ENCODE measurements around the gene SPTAN1. TPM values are rescaled to one million over a fixed set of nuclear protein-coding genes. Genes with fewer than 3 reads are reported as not detected.

Gene SPTAN1
- total and polyA plus RNA-seq, 2 donors (not counting 3 experiments of a cell fraction or from before 2014, with no cell fraction given), result 408 to 502 TPM

DNA sequence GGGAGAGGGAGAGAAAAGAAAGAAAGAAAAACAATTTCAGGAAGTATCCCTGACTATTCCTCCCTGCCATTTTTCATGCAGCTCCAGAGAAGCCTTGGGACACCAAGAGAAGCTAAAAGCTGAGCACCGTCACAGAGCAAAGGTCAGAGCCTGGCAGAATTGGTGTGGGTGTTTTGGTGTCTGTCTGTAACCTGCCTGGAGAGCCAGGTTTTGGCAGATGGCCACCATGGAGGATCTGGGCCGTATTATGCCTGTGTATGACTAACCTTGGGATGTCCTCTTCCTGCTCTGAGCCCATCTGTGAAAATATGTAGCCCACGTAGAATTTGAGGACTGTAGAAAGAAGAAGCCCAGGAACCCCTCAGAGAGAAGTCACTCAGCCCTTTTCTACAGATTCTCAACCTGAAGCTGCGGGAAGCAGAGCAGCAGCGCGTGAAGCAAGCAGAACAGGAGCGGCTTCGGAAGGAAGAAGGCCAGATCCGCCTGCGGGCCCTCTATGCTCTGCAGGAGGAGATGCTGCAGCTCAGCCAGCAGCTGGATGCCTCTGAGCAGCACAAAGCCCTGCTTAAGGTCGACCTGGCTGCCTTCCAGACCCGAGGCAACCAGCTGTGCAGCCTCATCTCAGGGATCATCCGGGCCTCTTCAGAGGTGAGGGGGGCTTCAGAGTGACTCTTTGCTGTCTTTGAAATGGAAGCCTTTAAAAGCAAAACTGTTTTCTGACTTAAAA, 29.0 kb upstream of the SPTAN1 start:
- H3K4me3 ChIP-seq (replicated peaks in 1 of 3; ENCODE audit: insufficient read depth in 1 of 3, low read depth in 1 of 3, low read length in 3 of 3), result no peak overlapping the region
- no peaks in the 10 kb centered on the region for H3K79me2 ChIP-seq (ENCODE audit: control insufficient read depth, insufficient read depth, low read length)
- intact Hi-C loops (cut with micrococcal nuclease) (no loop called here), dilution Hi-C loops (cut with MboI; ENCODE audit: extremely low pct_ligation_motif_present, low sequenced_read_pairs) (no loop called here)
- H3K27ac ChIP-seq (ENCODE audit: insufficient read depth, low read depth, low read length), result peak overlapping the region; percentile 7
- H3K4me2 ChIP-seq (ENCODE audit: insufficient read depth, low read length), result peak overlapping the region; percentile 47
- no peak for TF ChIP-seq EZH2 (IDR thresholded peaks at IDR 0.05; ENCODE audit: borderline replicate concordance, low read depth, low read length, severe bottlenecking)
- TF ChIP-seq, protein P1, sequence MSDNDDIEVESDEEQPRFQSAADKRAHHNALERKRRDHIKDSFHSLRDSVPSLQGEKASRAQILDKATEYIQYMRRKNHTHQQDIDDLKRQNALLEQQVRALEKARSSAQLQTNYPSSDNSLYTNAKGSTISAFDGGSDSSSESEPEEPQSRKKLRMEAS (IDR thresholded peaks at IDR 0.05; ENCODE audit: insufficient read depth, insufficient read length), result no peak
- TF ChIP-seq GATA2 (IDR thresholded peaks at IDR 0.05; ENCODE audit: insufficient read depth, insufficient read length, low read depth, low read length), result no peak
- TF ChIP-seq MYC (IDR thresholded peaks at IDR 0.05; ENCODE audit: low read depth, low read length), result no peak
- TF ChIP-seq, protein P2, sequence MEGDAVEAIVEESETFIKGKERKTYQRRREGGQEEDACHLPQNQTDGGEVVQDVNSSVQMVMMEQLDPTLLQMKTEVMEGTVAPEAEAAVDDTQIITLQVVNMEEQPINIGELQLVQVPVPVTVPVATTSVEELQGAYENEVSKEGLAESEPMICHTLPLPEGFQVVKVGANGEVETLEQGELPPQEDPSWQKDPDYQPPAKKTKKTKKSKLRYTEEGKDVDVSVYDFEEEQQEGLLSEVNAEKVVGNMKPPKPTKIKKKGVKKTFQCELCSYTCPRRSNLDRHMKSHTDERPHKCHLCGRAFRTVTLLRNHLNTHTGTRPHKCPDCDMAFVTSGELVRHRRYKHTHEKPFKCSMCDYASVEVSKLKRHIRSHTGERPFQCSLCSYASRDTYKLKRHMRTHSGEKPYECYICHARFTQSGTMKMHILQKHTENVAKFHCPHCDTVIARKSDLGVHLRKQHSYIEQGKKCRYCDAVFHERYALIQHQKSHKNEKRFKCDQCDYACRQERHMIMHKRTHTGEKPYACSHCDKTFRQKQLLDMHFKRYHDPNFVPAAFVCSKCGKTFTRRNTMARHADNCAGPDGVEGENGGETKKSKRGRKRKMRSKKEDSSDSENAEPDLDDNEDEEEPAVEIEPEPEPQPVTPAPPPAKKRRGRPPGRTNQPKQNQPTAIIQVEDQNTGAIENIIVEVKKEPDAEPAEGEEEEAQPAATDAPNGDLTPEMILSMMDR (IDR thresholded peaks at IDR 0.05; ENCODE audit: extremely low read depth in 1 of 2, insufficient read depth in 1 of 2, low read depth in 1 of 2, low read length in 2 of 2), result no peak
- TF ChIP-seq FOS (IDR thresholded peaks at IDR 0.05; ENCODE audit: borderline replicate concordance, insufficient read depth, low read length), result no peak
- TF ChIP-seq POLR2AphosphoS5 (IDR thresholded peaks at IDR 0.05; ENCODE audit: insufficient read depth, low read depth, low read length), result no peak
- no peak for TF ChIP-seq JUN (IDR thresholded peaks at IDR 0.05; ENCODE audit: borderline replicate concordance, insufficient read depth, insufficient read length, low read depth)
- TF ChIP-seq POLR2A (IDR thresholded peaks at IDR 0.05; ENCODE audit: low read depth, low read length), result no peak
- BruUV-seq (replicated peaks), result no TSS peak
- POLR2A ChIA-PET, result no interaction called here
- H3K36me3 ChIP-seq (ENCODE audit: control insufficient read depth in 2 of 2, extremely low read depth in 1 of 2, insufficient read depth in 2 of 2, low read length in 2 of 2), result peaks cover 4 to 5% of the 10 kb centered on the region in 2 experiments
- peaks cover 13% of the 10 kb centered on the region for H3K4me1 ChIP-seq (ENCODE audit: control insufficient read depth, extremely low read depth, insufficient read depth, low read length)
- H4K20me1 ChIP-seq (replicated peaks; ENCODE audit: control insufficient read depth, extremely low read depth, insufficient read depth, low read length), result peaks cover 2% of the 10 kb centered on the region
- H3K9me1 ChIP-seq (replicated peaks; ENCODE audit: control insufficient read depth, extremely low read depth, insufficient read depth, low read length), result no peaks in the 10 kb centered on the region
- H3K9ac ChIP-seq (replicated peaks; ENCODE audit: extremely low read depth, insufficient read depth, low read length), result no peak overlapping the region
- FAIRE-seq (peak; percentile 8), DNase-seq (ENCODE audit: low read depth, low spot score) (peak; percentile 34)
- peak overlapping the region; percentile 48 for H2AFZ ChIP-seq (ENCODE audit: low read depth, low read length)
- H3K27me3 ChIP-seq (ENCODE audit: control insufficient read depth in 2 of 2, insufficient read depth in 2 of 2, low read length in 2 of 2), result no peaks in the 10 kb centered on the region
- CTCF ChIA-PET, result interaction anchor here (1.0 to 2.1 kb wide), 2 partner anchors 28 to 85 kb away, joined by 6 to 7 read pairs; no protein-coding TSS in a partner anchor
- no peaks in the 10 kb centered on the region for H3K9me3 ChIP-seq (replicated peaks; ENCODE audit: control insufficient read depth, insufficient read depth, low read length)

Measured in endothelial cell of umbilical vein (primary cell).